22Rv1 (cell line): ENCODE measurements around the gene TAF8.
A peak's percentile ranks its signal among the peaks of the same experiment; 100 is the strongest.

Source experiments
- H3K27ac ChIP-seq: fragments of 450-650 bp; 2 replicates; pipeline ENCODE4 v1.5.1; 2017
- CTCF ChIP-seq: fragments of 450-650 bp; IDR thresholded peaks from 2 replicates; pipeline ENCODE4 v1.5.1; 2017; ENCODE audit warnings: mild to moderate bottlenecking
- ZFX ChIP-seq: fragments of 450-650 bp; IDR thresholded peaks from 2 replicates; pipeline ENCODE4 v1.6.1; 2017; ENCODE audit warnings: antibody characterized with exemption, borderline replicate concordance

Gene TAF8

GRCh38 chr6:42093582-42094329, 43.4 kb downstream of the TAF8 start:
- no peak overlapping the region for H3K27ac ChIP-seq
- no peak for TF ChIP-seq ZFX
- no peak for TF ChIP-seq CTCF

GRCh38 chr6:42095094-42095493, 44.8 kb downstream of the TAF8 start:
- TF ChIP-seq ZFX (no peak), CTCF (no peak)
- H3K27ac ChIP-seq = no peak overlapping the region

GRCh38 chr6:42095776-42096541, 45.6 kb downstream of the TAF8 start:
- no peak overlapping the region for H3K27ac ChIP-seq
- no peak for TF ChIP-seq ZFX
- TF ChIP-seq CTCF = peak; percentile 17; the same call in 1 of the 2 replicates

- peak overlapping the region; percentile 43 for H3K27ac ChIP-seq
- no peak for TF ChIP-seq ZFX
Observed at GRCh38 chr6:42099340-42100028, 49.2 kb downstream of the TAF8 start.

GRCh38 chr6:42100029-42100901, 49.9 kb downstream of the TAF8 start:
- TF ChIP-seq ZFX = no peak
- no peak for TF ChIP-seq CTCF
- peak overlapping the region; percentile 43 for H3K27ac ChIP-seq

GRCh38 chr6:42101186-42101657, 50.9 kb downstream of the TAF8 start:
- H3K27ac ChIP-seq = no peak overlapping the region
- TF ChIP-seq CTCF = no peak
- no peak for TF ChIP-seq ZFX

- no peak overlapping the region for H3K27ac ChIP-seq
- no peak for TF ChIP-seq CTCF
- TF ChIP-seq ZFX = no peak
Observed at GRCh38 chr6:42103216-42103615, 52.9 kb downstream of the TAF8 start.
